GM19467 (cell line): ENCODE data around the gene TMPRSS7.
"Not testable (repeated sequence)": the region's sequence is repeated elsewhere in the genome, so short reads cannot be mapped to it uniquely, and the experiment has no call there.

Experiments
- ATAC-seq: cut with Tn5 transposase; IDR thresholded peaks from one replicate; pipeline ENCODE4 v1.9.1; 2021; ENCODE audit warnings: mild to moderate bottlenecking, moderate library complexity; ENCODE audit not compliant: unreplicated experiment

Gene TMPRSS7

GRCh38 chr3:112056451-112056929, 22.0 kb downstream of the TMPRSS7 start:
- no peak for ATAC-seq

- ATAC-seq, result no peak
Measured at GRCh38 chr3:112059497-112059896, 25.0 kb downstream of the TMPRSS7 start.

GRCh38 chr3:112061152-112061551, 26.6 kb downstream of the TMPRSS7 start:
- ATAC-seq, result no peak

DNA sequence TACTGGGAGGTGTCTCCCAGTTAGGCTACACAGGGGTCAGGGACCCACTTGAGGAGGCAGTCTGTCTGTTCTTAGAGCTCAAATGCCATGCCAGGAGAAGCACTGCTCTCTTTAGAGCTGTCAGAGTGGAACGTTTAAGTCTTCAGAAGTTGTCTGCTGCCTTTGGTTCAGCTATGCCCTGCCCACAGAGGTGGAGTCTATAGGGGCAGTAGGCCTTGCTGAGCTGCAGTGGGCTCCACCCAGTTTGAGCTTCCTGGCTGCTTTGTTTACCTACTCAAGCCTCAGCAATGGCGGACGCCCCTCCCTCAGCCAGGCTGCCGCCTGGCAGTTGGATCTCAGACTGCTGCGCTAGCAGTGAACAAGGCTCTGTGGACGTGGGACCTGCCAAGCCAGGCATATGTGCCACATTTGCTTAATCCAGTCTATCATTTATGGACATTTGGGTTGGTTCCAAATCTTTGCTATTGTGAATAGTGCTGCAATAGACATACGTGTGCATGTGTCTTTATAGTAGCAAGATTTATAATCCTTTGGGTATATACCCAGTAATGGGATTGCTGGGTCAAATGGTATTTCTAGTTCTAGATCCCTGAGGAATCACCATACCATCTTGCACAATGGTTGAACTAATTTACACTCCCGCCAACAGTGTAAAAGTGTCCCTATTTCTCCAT, 38.0 kb downstream of the TMPRSS7 start:
- ATAC-seq, result not testable (repeated sequence)

GRCh38 chr3:112074006-112074405, 39.5 kb downstream of the TMPRSS7 start:
- ATAC-seq, result no peak

DNA sequence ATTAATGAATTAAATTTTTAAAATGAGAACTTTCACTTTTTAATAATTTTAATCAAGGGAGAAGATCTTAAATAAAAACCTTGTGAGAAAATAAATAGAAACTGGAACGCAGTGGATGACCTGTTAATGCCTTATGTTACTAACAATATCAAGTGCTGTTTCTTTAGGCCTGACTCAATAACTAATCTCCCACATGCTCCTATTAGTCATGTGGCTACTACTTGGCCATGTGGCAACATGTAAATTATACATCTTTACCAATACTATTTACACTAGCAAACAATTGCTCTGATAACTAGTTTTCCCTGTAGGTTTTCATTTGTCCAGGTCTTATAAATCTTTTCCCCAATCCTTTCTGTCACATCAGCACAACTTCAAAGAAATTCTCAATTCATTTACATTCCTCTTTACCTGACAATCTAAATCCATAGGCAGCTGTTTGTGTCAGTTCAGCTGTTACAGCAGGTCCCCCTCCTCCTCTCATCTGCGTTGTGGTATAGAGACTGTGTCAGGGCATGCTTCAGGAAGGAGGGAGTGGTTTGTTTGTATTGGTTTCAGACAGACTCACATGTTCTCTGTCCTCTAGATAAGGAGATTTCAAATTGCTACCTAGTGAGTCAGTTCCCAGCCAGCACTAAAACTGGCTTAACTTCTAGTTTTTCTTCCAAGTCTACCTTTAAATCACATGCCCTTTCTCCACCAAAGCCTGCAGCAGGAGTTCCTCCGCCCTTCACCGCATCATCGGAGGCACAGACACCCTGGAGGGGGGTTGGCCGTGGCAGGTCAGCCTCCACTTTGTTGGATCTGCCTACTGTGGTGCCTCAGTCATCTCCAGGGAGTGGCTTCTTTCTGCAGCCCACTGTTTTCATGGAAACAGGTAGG, 40.3 kb downstream of the TMPRSS7 start:
- peak; percentile 58 for ATAC-seq

DNA sequence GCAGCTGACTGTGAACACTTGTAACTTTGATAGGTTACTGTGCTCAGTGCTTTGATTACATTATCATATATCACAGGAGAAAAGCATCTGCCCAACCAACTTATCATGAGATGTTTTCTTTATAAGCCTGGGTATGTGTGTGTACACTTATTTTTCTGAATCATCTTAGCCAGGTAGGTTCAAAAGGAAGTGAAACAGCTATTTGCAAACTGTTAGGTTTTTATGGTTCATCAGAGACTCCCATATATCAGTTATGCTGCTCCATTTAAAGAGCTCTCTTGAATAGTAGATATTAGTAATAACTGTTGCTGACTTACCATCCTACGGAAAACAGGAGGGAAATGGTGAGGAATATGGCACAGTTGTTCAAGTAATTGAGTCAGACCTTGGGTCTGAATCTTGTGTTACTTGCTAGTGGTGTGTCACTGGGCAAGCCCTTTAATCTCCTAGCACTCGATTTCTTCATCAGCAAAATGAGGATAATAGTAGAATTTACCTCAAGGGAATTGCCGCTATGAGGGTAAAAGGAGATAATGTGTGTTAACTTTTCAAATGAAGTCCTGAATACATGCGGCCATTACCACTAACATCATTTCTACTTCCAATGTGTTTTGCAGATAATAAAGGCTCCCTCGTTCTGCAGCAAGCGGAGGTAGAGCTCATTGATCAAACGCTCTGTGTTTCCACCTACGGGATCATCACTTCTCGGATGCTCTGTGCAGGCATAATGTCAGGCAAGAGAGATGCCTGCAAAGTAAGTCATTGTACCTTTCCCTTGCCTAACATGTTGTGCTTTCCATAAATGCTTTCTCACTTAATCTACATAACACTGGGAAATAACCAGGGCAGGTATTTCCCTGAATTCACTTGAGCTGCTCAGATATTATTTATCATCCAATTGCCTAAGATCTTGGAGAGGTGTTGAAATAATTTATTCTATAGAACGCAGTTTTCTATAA, 43.9 kb downstream of the TMPRSS7 start:
- ATAC-seq, result no peak

DNA sequence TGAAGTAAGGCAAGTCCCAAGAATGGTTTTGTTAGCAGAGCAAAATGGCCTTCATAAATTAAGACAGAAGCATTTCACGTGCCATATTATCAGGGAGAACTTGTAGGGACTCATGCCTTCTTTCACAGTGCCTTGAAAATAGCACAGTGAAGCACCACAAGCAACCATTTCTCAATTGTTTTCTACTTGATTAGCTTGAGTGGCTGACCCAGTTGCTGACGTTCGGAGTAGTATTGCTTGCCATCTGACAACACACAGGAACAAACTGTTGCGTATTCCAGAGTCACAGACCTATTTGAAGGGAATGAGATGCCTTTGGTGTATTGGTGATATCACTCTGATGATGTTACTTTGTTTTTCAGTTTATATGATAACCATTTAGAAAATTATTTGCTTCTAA, 48.7 kb downstream of the TMPRSS7 start:
- ATAC-seq, result no peak

DNA sequence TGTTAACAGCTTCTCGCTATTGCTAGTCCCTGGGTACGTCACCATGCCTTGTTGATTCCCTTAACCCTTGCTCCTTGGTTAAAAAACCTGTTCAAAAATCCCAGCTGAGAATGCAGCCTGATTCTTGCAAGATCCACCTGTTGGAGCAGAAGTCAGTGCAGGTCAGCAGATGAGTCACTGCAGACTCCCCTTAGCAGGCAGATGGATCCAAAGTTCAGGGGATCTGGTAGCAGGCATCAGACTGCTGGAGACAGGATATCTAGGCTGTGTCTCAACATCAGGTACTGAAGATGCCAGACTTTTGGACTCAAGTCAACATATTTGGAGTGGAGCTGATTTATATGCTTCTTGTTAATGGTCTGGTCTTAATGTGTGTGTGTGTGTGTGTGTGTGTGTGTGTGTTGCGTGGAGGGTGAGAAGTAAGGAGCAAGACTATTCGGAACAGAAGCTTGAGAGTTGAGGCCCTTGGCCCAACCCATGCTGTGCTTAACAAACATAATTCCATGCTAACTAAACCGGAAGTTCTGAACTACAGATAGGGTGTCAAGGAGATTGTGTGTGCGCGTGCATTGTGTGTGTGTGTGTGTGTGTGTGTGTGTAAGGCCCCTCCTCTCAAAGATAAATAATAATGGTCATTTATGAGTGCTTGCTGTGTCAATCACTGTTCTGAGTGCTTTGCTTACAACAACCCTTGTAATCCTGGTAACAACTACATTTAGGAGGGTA, 50.6 kb downstream of the TMPRSS7 start:
- no peak for ATAC-seq

DNA sequence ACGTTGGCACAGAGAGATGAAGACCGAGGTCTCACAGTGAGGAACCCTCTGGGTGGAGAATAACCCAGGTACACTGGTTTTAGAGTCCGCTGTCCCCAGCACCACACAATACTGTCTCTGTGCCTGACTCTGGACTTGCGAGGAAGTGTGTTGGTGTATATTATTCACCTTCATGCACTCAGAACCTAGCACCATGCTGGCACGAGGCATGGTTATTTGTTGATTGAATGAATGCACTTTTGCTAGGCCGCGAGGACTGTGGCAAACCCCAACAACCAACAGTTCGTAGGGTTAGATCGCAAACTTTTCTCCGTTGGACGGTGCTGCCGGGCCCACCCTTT, 51.2 kb downstream of the TMPRSS7 start:
- no peak for ATAC-seq

DNA sequence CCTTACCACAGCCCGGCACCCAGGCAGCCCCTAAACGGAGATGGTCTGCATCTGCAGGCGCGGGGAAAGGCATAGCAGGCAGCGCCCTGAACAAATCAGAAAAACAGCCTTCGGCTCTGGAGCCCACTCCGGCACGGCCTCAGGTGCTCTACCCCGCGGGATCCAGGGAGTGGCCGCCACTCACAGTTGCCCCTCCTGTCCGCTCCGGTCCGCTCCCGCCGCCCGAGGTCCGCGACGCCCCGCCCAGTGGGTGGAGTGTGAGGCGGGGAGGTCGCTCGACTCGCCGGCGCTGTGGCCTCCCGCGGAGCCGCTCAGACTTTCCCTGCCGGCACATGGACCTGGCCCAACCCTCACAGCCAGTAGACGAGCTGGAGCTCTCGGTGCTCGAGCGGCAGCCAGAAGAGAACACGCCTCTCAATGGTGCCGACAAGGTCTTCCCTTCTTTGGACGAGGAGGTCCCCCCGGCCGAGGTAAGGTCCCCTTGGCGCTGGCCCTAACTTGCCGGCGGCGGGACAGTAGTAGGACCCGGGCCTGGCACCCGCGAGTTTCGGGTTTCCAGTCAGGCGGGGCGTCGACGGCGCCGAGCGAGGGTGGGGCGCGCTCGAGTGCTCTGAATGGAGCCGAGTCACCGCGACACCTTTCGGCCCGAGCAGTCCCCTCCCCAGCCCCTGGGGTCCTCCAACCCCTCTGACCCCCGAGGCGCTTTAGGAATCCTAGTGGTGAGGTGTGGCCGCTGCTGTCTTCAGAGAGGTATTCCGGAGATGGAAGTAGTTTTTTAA, 51.7 kb downstream of the TMPRSS7 start, which contains the start of gene C3orf52:
Gene C3orf52, plus strand, starts transcription at position 314 of the 779 bp plus-strand sequence. Its CDS starts 19 bp downstream, at position 333.
- ATAC-seq, result peak; percentile 71

DNA sequence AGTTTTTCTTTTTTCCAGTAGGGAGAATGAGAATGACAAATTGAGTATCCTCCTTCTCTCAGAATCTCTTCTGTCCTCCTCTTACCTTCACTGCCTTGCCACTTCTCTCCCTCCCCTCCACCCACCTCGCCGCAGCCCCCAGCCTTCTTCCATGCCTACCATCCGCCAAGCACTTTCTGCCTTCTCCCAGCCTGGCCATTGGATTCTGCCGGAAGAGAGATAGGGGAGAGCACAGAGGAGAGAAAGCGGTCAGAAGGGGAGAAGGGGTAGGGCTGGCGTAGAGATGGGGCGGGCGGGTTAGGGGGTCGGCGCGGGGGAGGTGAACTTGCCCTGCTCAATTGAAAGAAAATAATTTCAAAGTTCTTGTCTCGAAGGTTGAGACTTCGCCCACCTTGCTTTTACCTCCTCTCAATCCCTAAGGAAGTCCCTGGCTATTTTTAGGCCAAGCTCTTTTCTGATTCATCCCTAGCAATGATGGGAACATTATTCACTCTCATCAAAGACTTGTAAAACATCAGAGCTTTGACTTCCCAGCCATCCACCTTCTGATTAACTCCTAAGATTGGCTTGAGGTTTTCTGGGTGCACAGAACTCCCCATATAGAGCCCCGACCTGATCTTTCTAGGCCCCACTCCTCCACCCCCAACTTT, 52.5 kb downstream of the TMPRSS7 start:
- ATAC-seq, result no peak

GRCh38 chr3:112087746-112088145, 53.2 kb downstream of the TMPRSS7 start:
- no peak for ATAC-seq

DNA sequence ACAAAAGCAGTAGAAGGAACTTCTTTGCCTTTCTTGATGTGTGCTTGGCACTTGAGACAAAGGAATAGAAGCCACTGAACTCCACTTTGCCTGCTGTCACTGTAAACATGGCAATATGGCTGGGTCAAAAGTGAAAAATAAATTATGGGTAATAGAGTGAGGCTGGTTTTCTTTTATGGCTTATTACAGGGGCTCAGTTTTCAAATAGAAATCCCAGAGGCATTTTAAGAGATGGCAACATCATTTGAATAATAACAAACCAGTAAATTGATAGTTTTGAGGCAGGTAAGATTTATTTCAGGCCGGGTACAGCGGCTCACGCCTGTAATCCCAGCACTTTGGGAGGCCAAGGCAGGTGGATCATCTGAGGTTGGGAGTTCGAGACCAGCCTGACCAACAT, 54.4 kb downstream of the TMPRSS7 start:
- ATAC-seq, result no peak

DNA sequence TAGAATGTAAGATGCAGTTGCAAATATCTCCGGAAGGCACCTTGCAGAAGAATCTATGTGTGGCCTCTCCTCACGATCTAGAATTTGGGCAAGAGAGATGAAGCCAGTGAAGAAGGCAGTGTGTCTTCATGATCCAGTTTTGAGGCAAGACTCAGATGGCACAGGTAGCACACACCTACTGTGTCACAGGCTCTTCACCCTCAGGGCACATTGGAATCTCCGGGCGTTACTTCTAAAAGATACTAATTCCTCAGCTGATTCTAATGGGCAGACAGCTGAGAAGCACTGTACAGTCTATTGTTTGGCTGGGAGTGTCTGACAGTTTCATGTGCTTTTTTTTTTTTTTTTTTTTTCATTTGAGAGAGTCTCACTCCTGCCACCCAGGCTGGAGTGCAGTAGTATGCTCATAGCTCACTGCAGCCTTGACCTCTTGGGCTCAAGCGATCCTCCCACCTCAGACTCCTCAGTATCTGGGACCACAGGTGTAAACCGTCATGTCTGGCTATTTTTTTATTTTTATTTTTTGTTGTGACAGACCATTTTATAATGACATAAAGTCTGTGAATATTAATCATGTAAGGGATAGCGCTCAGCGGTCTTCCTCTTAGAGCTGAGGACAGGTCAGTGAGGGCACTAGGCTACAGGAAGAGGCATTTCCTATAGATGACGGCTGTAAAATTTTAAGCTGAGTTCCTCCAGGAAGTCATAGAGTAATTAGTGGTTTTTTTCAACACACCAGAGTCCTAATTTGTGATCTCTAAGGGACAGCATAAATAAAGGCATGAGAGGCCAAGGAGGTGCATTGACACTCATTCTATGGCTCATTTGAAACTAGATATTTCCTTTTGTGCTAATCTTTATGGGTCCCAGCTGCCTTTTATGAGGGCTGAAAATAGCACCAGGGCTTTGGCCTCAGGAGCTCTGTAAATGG, 55.7 kb downstream of the TMPRSS7 start:
- no peak for ATAC-seq

GRCh38 chr3:112090887-112091586, 56.5 kb downstream of the TMPRSS7 start:
- ATAC-seq, result no peak

- ATAC-seq, result no peak
Measured at GRCh38 chr3:112092496-112093179, 58.1 kb downstream of the TMPRSS7 start.
